Osteoblast (primary cell): ENCODE data around the gene MISP3. TPM values are rescaled to one million over a fixed set of nuclear protein-coding genes. Genes with fewer than 3 reads are reported as not detected.
A peak's percentile ranks its signal among the peaks of the same experiment; 100 is the strongest.

Experiments used
- DNase-seq: peaks from one replicate; pipeline ENCODE4 v3.0.0; 2011; ENCODE audit warnings: low spot score, mixed read lengths; ENCODE audit not compliant: insufficient read length; ENCODE audit errors: missing footprints
- H2AFZ ChIP-seq: 2 replicates; pipeline ENCODE4 v1.6.0; 2011; ENCODE audit warnings: mild to moderate bottlenecking, low read length
- H3K27ac ChIP-seq: 2 replicates; pipeline ENCODE4 v1.5.1; 2011; ENCODE audit warnings: mild to moderate bottlenecking, low read depth, low read length, moderate library complexity
- H3K27me3 ChIP-seq: 2 replicates; pipeline ENCODE4 v1.6.0; 2012; ENCODE audit warnings: mild to moderate bottlenecking, control low read depth, inconsistent platforms, low read length, moderate library complexity; ENCODE audit not compliant: insufficient read depth
- H3K36me3 ChIP-seq: 2 replicates; pipeline ENCODE4 v1.5.1; 2011; ENCODE audit warnings: mild to moderate bottlenecking, low read length, control low read depth, moderate library complexity; ENCODE audit not compliant: insufficient read depth
- H3K4me1 ChIP-seq: 2 replicates; pipeline ENCODE4 v1.5.1; 2011; ENCODE audit warnings: mild to moderate bottlenecking, low read length, control low read depth, moderate library complexity; ENCODE audit not compliant: insufficient read depth
- H3K4me2 ChIP-seq: 2 replicates; pipeline ENCODE4 v1.6.0; 2011; ENCODE audit warnings: mild to moderate bottlenecking, low read length; ENCODE audit not compliant: insufficient read depth
- H3K4me3 ChIP-seq: fragments of 200-600 bp; sonication (generic); 3 replicates; pipeline ENCODE4 v1.5.1; 2012; ENCODE audit warnings: mild to moderate bottlenecking, low read length, inconsistent platforms; ENCODE audit not compliant: insufficient read depth
- H3K79me2 ChIP-seq: 2 replicates; pipeline ENCODE4 v1.6.0; 2012; ENCODE audit warnings: mild to moderate bottlenecking, low read length, control low read depth, inconsistent platforms; ENCODE audit not compliant: insufficient read depth
- H3K9me3 ChIP-seq: 2 replicates; pipeline ENCODE4 v1.5.1; 2011; ENCODE audit warnings: low read depth, low read length, control low read depth
- H4K20me1 ChIP-seq: 2 replicates; pipeline ENCODE4 v1.6.0; 2012; ENCODE audit warnings: mild to moderate bottlenecking, low read length, control low read depth; ENCODE audit not compliant: insufficient read depth
- CTCF ChIP-seq: IDR thresholded peaks from 2 replicates; pipeline ENCODE4 v1.5.1; 2011; ENCODE audit warnings: mild to moderate bottlenecking, low read depth, low read length, moderate library complexity; ENCODE audit errors: extremely low read depth
- total RNA-seq: library from RNA; depleted of rRNA; stranded (reverse); fragments of >200 nt; gene quantifications from 2 replicates; pipeline ENCODE4 v1.2.3, GENCODE V29; 2012

Gene MISP3
- total RNA-seq, 1 donor, result 1.1 TPM

- Histone ChIP-seq H2AFZ (peak overlapping the region; percentile 97), H3K9me3 (no peaks in the 10 kb centered on the region), H4K20me1 (peaks cover 10% of the 10 kb centered on the region), H3K79me2 (peaks cover 40% of the 10 kb centered on the region), H3K27ac (peak overlapping the region; percentile 99), H3K4me3 (peak overlapping the region; percentile 72), H3K4me2 (peak overlapping the region; percentile 94), H3K36me3 (no peaks in the 10 kb centered on the region), H3K4me1 (peaks cover 35% of the 10 kb centered on the region), H3K27me3 (no peaks in the 10 kb centered on the region)
- no peak for TF ChIP-seq CTCF
- peak; percentile 65 for DNase-seq
These were observed 45.8 kb downstream of the MISP3 start for GRCh38 chr19:14118165-14119051.

DNA sequence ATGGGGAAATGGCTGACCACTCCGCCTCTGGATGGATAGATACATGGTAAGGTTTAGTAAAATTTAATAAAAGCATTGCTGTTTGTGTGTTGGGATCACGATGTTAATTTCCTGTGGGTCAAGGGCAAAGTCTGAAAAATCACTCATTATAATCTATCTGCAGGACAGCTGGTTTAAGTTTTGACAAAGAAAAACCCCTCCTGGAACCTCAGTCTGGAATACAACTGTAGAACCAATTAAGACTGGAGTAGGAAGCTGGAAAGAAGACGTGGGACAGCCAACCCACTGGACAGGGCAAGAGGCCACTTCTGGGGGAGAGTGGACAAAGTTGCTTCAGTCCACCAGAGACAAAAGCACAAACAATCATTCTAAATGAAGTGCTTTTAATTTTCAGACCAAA, 46.6 kb downstream of the MISP3 start:
- peak overlapping the region; percentile 72 for H3K4me3 ChIP-seq
- H3K36me3 ChIP-seq, result no peaks in the 10 kb centered on the region
- peaks cover 10% of the 10 kb centered on the region for H4K20me1 ChIP-seq
- TF ChIP-seq CTCF, result no peak
- H3K4me2 ChIP-seq, result peak overlapping the region; percentile 94
- H3K9me3 ChIP-seq, result no peaks in the 10 kb centered on the region
- peak; percentile 78 for DNase-seq
- peak overlapping the region; percentile 97 for H2AFZ ChIP-seq
- H3K4me1 ChIP-seq, result peaks cover 31% of the 10 kb centered on the region
- H3K79me2 ChIP-seq, result peaks cover 32% of the 10 kb centered on the region
- H3K27ac ChIP-seq, result peak overlapping the region; percentile 99
- no peaks in the 10 kb centered on the region for H3K27me3 ChIP-seq

GRCh38 chr19:14119644-14120496, 47.3 kb downstream of the MISP3 start:
- peaks cover 31% of the 10 kb centered on the region for H3K4me1 ChIP-seq
- peak; percentile 81 for DNase-seq
- H3K27ac ChIP-seq, result peak overlapping the region; percentile 99
- H3K4me3 ChIP-seq, result no peak overlapping the region
- no peak for TF ChIP-seq CTCF
- peaks cover 10% of the 10 kb centered on the region for H4K20me1 ChIP-seq
- H2AFZ ChIP-seq, result no peak overlapping the region
- H3K36me3 ChIP-seq, result no peaks in the 10 kb centered on the region
- H3K79me2 ChIP-seq, result peaks cover 25% of the 10 kb centered on the region
- peak overlapping the region; percentile 94 for H3K4me2 ChIP-seq
- H3K27me3 ChIP-seq, result no peaks in the 10 kb centered on the region
- H3K9me3 ChIP-seq, result no peaks in the 10 kb centered on the region

DNA sequence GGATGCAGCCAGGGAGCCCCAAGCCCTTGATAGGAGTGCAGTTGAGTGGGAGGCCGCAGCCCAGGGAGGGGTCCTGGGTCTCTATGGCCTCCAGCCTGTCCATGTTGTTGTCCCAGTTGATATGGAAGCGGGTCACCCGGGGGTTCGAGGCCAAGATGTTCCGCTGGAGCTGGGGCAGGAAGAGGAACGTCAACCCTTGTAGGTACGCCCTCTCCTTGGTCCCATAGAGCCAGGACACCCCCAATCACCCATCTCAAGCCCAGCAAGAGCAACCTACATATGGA, 47.9 kb downstream of the MISP3 start:
- Histone ChIP-seq H4K20me1 (peaks cover 10% of the 10 kb centered on the region), H2AFZ (no peak overlapping the region), H3K4me2 (no peak overlapping the region), H3K36me3 (peaks cover 3% of the 10 kb centered on the region), H3K27me3 (no peaks in the 10 kb centered on the region), H3K79me2 (peaks cover 19% of the 10 kb centered on the region), H3K27ac (no peak overlapping the region), H3K4me1 (peaks cover 28% of the 10 kb centered on the region), H3K9me3 (no peaks in the 10 kb centered on the region), H3K4me3 (no peak overlapping the region)
- DNase-seq, result peak; percentile 51
- TF ChIP-seq CTCF, result no peak
